BLaER1 (cell line): ENCODE results near the gene RPTOR.
A peak's percentile ranks its signal among the peaks of the same experiment; 100 is the strongest.
"Not testable (repeated sequence)": the region's sequence is repeated elsewhere in the genome, so short reads cannot be mapped to it uniquely, and the experiment has no call there.

Experiments
- H3K27ac ChIP-seq: shearing (Covaris generic); formaldehyde crosslinking; 2 replicates; pipeline ENCODE4 v1.8.1; 2022
- H3K27me3 ChIP-seq: shearing (Covaris generic); formaldehyde crosslinking; 2 replicates; pipeline ENCODE4 v1.8.1; 2022
- H3K36me3 ChIP-seq: shearing (Covaris generic); formaldehyde crosslinking; 2 replicates; pipeline ENCODE4 v1.8.1; 2022
- H3K4me1 ChIP-seq: shearing (Covaris generic); formaldehyde crosslinking; 2 replicates; pipeline ENCODE4 v1.8.1; 2022
- H3K4me2 ChIP-seq: shearing (Covaris generic); formaldehyde crosslinking; 2 replicates; pipeline ENCODE4 v1.8.1; 2022
- H3K4me3 ChIP-seq: shearing (Covaris generic); formaldehyde crosslinking; 2 replicates; pipeline ENCODE4 v1.8.1; 2022
- H3K9ac ChIP-seq: shearing (Covaris generic); formaldehyde crosslinking; 2 replicates; pipeline ENCODE4 v1.8.1; 2022
- H3K9me3 ChIP-seq: shearing (Covaris generic); formaldehyde crosslinking; 2 replicates; pipeline ENCODE4 v1.8.1; 2022
- H4K20me1 ChIP-seq: shearing (Covaris generic); formaldehyde crosslinking; 2 replicates; pipeline ENCODE4 v1.8.1; 2022
- Cebpa-rat ChIP-seq: shearing (Covaris generic); IDR thresholded peaks from 2 replicates; pipeline ENCODE4 v1.8.1; 2022

RPTOR gene

DNA sequence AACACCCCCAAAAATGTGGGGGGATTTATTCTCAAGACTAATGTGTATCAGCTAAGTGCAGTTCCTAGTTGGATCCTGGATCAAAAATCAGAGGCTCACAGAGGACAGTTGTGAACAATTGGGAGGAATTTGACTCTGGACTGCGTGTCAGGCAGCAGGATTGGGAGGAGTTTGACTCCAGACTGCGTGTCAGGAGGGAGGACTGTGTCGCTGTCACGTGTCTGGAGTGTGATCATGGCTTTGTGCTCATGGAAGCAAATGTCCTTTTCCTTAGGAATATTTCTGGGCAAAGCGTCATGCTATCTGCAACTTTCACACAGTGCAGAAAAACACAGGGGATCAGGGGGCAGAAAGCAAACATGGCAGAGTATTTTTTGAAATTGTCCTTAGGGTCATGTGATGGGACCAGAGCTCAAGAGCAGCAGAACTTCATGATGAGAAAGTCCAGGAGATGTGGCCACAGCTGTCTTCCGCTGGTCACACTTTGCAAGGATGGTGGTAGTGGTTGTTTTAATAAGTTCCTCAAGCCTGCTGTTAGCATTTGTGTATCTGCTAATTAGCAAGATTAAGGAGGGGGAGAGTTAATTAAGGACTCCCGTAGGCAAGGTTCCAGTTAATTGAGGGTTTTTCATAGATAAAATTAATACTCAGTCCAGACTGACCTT, 325.0 kb downstream of the RPTOR start:
- H3K27ac ChIP-seq, result no peak overlapping the region
- no peaks in the 10 kb centered on the region for H3K9me3 ChIP-seq
- H3K27me3 ChIP-seq, result no peaks in the 10 kb centered on the region
- peak overlapping the region; percentile 93 for H3K4me2 ChIP-seq
- H4K20me1 ChIP-seq, result no peaks in the 10 kb centered on the region
- H3K4me1 ChIP-seq, result peaks cover 62% of the 10 kb centered on the region
- no peak for TF ChIP-seq Cebpa-rat
- H3K4me3 ChIP-seq, result no peak overlapping the region
- H3K36me3 ChIP-seq, result 0 out of 2 replicates have a peak, but pooled peaks cover 3% of the 10 kb centered on the region
- no peak overlapping the region for H3K9ac ChIP-seq

DNA sequence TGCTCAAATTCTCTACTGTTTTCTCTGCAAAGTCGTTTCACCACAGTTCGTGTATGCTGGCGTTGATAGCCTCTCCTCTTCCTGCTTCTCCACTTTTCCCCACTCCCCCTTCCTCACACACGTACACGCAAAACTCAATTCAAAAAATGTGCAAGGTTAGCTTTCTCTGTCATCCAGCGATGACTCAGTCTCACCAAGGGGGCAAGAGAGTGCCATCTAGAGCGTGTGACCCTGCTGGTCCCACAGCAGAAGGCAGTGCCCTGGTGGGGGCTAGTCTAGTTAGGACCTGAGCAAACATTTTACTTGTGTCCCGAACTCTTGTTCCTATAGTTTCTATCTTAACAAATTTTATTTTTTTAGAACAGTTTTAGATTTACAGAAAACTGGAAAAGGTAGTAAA, 325.8 kb downstream of the RPTOR start:
- Histone ChIP-seq H4K20me1 (no peaks in the 10 kb centered on the region), H3K9me3 (no peaks in the 10 kb centered on the region), H3K9ac (no peak overlapping the region), H3K36me3 (0 out of 2 replicates have a peak, but pooled peaks cover 5% of the 10 kb centered on the region), H3K27ac (no peak overlapping the region), H3K27me3 (no peaks in the 10 kb centered on the region), H3K4me1 (peaks cover 70% of the 10 kb centered on the region), H3K4me3 (no peak overlapping the region), H3K4me2 (peak overlapping the region; percentile 93)
- no peak for TF ChIP-seq Cebpa-rat

DNA sequence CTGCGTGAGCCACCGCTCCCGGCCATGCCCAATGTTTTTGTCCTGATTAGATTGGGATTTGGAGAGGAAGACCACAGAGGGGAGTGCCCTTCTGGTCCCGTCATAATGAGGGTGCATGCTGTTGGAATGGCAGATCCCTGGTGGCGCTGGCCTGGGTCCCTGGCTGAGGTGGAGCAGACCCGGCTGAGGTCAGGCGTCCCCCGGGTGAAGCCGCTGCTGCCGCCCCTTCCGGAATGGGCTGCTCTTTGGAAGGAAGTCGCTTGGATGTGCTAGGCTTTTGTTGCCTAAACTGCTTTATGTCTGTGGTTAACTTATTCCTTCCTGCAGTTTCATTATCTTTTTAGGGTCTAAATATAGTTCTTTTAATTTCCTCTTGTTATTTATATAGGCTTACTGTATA, 326.7 kb downstream of the RPTOR start:
- Histone ChIP-seq H3K4me3 (peak overlapping the region; percentile 48), H3K4me1 (peaks cover 71% of the 10 kb centered on the region), H3K36me3 (0 out of 2 replicates have a peak, but pooled peaks cover 5% of the 10 kb centered on the region), H3K27ac (peak overlapping the region; percentile 71), H4K20me1 (no peaks in the 10 kb centered on the region), H3K9ac (peak overlapping the region; percentile 22; the same call in 1 of the 2 replicates), H3K27me3 (no peaks in the 10 kb centered on the region), H3K4me2 (peak overlapping the region; percentile 93), H3K9me3 (no peaks in the 10 kb centered on the region)
- TF ChIP-seq Cebpa-rat, result no peak

DNA sequence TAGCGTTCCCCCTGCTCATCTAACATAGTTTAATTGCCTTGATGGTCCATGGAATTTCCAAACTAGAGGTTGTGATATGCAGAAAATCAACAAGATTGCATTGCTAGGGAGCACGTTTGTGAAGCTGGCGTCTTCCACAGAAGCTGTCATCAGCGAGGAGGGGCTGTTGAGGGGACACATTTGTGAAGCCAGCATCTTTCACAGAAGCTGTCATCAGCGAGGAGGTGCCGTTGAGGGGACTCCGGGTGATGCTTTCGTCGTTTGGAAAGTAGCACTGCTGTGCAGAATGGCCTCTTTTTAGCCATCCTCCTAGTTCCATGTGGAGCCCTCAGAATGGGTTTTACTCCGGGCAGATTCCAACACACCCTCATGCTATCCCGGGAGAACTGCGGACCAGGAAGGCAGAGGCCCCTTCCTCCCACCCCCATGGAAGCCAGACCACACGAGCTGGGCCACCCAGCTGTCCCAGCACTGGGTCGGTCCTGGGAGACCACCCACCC, 327.4 kb downstream of the RPTOR start:
- Histone ChIP-seq H3K36me3 (0 out of 2 replicates have a peak, but pooled peaks cover 5% of the 10 kb centered on the region), H3K27ac (peak overlapping the region; percentile 71), H4K20me1 (no peaks in the 10 kb centered on the region), H3K9me3 (no peaks in the 10 kb centered on the region), H3K9ac (peak overlapping the region; percentile 72), H3K4me2 (peak overlapping the region; percentile 93), H3K4me3 (peak overlapping the region; percentile 48), H3K27me3 (no peaks in the 10 kb centered on the region), H3K4me1 (peaks cover 73% of the 10 kb centered on the region)
- no peak for TF ChIP-seq Cebpa-rat

DNA sequence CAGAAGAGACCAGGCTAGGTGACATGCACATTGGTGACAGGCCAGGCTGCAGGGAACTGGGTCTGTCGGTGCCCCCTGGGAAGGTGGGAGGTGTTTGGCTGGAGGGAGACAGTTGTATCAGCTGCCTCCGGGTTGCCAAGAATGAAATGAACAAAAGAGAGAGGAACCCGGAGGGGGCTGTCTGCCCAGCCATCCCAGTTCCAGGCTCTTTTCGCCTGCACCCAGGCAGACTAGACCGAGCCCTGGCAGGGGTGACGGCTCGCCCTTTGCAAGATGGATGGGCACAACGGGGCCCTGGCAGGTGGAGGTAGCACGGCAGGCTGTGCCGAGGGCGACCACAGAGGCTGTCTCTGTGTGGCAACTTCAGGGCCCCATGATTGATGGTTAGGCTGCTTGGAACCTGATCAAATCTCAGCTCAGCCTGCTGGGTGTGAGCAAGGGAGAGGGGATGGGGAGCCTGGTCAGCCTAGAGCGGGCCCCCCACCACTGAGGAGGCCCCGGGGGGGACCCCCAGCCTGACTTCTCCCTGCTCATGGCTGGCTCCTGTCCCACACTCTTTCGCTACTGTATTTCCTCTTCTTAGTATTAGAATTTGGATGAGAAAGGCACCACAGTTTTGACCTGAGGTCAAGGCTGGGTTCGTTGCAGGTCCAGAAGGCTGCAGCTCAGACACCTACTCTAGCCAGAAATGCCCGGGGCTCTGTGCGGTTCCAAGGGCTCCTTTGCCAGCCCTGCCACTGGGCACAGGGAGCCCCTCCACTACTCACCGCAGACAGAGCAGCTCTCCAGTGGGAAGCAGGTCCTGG, 328.1 kb downstream of the RPTOR start:
- TF ChIP-seq Cebpa-rat, result no peak
- H3K9ac ChIP-seq, result peak overlapping the region; percentile 72
- peaks cover 3% of the 10 kb centered on the region for H4K20me1 ChIP-seq
- H3K27ac ChIP-seq, result peak overlapping the region; percentile 71
- peak overlapping the region; percentile 93 for H3K4me2 ChIP-seq
- peaks cover 80% of the 10 kb centered on the region for H3K4me1 ChIP-seq
- H3K27me3 ChIP-seq, result no peaks in the 10 kb centered on the region
- peak overlapping the region; percentile 48 for H3K4me3 ChIP-seq
- H3K36me3 ChIP-seq, result 0 out of 2 replicates have a peak, but pooled peaks cover 5% of the 10 kb centered on the region
- no peaks in the 10 kb centered on the region for H3K9me3 ChIP-seq

DNA sequence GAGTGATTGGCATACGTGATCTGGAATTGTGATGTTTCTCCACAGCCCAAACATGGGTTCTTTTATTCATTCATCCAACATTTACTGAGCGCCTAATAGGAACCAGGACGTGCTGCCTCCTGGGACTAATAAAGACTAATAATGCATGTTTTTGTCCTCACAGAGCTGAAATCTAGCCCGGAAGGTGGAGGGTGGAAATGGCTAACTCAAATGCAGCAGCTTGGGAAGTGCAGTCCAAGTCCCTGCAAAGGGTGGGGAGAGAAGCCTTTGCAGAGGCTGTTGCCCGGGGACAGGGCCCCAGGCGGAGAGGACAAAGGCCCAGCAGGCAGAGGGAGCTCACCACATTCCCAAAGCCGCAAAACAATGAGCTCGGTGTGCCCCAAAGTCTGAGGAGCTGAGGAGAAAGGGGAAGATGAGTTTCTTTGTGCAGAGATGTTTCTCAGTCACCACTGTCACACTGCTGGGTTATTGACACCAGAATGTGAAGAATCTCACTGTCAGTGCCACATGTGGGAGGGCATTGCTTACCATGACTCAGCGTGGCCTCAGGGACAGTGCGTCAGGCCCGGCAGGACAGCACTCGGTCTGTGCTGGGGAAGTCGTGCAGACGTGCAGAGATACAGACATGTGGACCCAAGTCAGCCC, 328.8 kb downstream of the RPTOR start:
- TF ChIP-seq Cebpa-rat, result no peak
- no peaks in the 10 kb centered on the region for H3K27me3 ChIP-seq
- H3K9ac ChIP-seq, result peak overlapping the region; percentile 72
- H4K20me1 ChIP-seq, result peaks cover 10% of the 10 kb centered on the region
- H3K4me2 ChIP-seq, result peak overlapping the region; percentile 93
- peaks cover 87% of the 10 kb centered on the region for H3K4me1 ChIP-seq
- H3K27ac ChIP-seq, result peak overlapping the region; percentile 71
- H3K9me3 ChIP-seq, result no peaks in the 10 kb centered on the region
- H3K4me3 ChIP-seq, result peak overlapping the region; percentile 48; the same call in 1 of the 2 replicates
- 0 out of 2 replicates have a peak, but pooled peaks cover 5% of the 10 kb centered on the region for H3K36me3 ChIP-seq

DNA sequence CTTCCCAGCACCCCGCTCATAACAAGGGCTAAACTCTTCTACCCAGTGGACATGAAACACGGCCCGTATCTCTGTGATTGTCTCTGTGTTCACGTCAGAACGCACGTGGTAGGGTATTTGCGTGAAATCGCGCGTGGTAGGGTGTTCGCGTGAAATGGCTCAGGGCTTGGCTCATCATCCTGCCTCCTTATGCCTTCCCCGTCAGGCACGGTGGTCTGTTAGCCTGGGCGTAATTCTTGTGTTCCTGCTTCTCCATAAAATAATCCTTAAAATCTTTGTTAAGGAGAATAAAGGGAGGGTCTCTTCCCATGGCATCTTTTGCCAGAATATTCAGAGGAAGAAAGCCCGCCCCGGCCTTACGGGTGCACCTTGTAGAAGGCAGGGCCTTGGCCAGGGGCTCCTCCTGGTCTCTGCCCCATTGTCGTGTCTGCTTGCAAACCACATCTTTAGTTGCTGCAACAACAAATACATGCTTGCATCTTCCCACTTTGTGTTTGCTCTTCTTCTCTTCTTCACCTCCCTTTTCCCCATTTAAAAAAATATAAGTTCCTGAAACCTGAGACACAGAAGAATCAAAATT, 330.3 kb downstream of the RPTOR start:
- Histone ChIP-seq H3K36me3 (0 out of 2 replicates have a peak, but pooled peaks cover 5% of the 10 kb centered on the region), H3K9me3 (no peaks in the 10 kb centered on the region), H3K4me3 (no peak overlapping the region), H4K20me1 (peaks cover 22% of the 10 kb centered on the region), H3K9ac (no peak overlapping the region), H3K4me1 (peaks cover 92% of the 10 kb centered on the region), H3K27me3 (peaks cover 1% of the 10 kb centered on the region; the same call in 1 of the 2 replicates), H3K27ac (no peak overlapping the region), H3K4me2 (peak overlapping the region; percentile 93; the same call in 1 of the 2 replicates)
- TF ChIP-seq Cebpa-rat, result no peak

DNA sequence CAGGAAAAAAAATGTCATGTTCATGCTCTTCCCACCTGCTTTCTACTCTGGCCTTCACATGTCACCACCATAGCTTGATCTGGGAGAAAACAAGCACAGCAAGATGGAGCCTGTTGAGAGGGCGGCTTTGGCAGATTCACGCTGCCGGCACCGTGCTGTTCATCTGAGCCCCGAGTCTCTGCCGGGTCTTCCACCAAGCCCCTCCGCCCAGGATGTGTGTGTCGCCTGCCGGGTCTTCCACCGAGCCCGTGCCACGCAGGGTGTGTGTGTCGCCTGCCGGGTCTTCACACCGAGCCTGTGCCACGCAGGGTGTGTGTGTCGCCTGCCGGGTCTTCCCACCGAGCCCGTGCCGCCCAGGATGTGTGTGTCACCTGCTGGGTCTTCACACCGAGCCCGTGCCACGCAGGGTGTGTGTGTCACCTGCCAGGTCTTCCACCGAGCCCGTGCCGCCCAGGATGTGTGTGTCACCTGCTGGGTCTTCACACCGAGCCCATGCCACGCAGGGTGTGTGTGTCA, 330.9 kb downstream of the RPTOR start:
- not testable (repeated sequence) for H3K36me3 ChIP-seq, H3K4me2 ChIP-seq, H3K4me3 ChIP-seq, H3K9ac ChIP-seq, H3K9me3 ChIP-seq, H3K27ac ChIP-seq, H3K27me3 ChIP-seq
- Histone ChIP-seq H4K20me1 (peaks cover 28% of the 10 kb centered on the region), H3K4me1 (peaks cover 92% of the 10 kb centered on the region)

DNA sequence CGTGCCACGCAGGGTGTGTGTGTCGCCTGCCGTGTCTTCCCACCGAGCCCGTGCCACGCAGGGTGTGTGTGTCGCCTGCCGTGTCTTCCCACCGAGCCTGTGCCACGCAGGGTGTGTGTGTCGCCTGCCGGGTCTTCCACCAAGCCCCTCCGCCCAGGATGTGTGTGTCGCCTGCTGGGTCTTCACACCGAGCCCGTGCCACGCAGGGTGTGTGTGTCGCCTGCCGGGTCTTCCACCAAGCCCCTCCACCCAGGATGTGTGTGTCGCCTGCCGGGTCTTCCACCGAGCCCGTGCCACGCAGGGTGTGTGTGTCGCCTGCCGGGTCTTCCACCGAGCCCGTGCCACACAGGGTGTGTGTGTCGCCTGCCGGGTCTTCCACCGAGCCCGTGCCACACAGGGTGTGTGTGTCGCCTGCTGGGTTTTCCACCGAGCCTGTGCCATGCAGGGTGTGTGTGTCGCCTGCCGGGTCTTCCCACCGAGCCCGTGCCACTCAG, 331.9 kb downstream of the RPTOR start:
- not testable (repeated sequence) for H3K36me3 ChIP-seq, H3K4me3 ChIP-seq, H3K9me3 ChIP-seq, H3K27ac ChIP-seq, H3K9ac ChIP-seq
- Histone ChIP-seq H3K4me2 (peak overlapping the region; percentile 81), H3K4me1 (peaks cover 92% of the 10 kb centered on the region), H4K20me1 (peaks cover 28% of the 10 kb centered on the region), H3K27me3 (peaks cover 12% of the 10 kb centered on the region)
